Prostate gland (tissue), 2 donors: ENCODE measurements around the gene KRTAP10-10. TPM values are rescaled to one million over a fixed set of nuclear protein-coding genes. Genes with fewer than 3 reads are reported as not detected.
"Not testable (repeated sequence)": the region's sequence is repeated elsewhere in the genome, so short reads cannot be mapped to it uniquely, and the experiment has no call there.

ENCODE experiments used
- DNase-seq: peaks from one replicate; pipeline ENCODE4 v3.0.0-alpha.2; 2019; ENCODE audit warnings: low spot score
- H3K27ac ChIP-seq, 2 donors: fragments of 200-600 bp; sonication (generic); 2 replicates each; pipeline ENCODE4 v1.5.1; 2017 to 2019
- H3K27me3 ChIP-seq: fragments of 200-600 bp; sonication (generic); replicated peaks from 2 replicates; pipeline ENCODE4 v1.5.1; 2019; ENCODE audit not compliant: insufficient read depth
- H3K36me3 ChIP-seq, 2 donors: fragments of 200-600 bp; sonication (generic); 1 replicate in 1 of 2; 2 replicates in 1 of 2; pipeline versions ENCODE4 v1.5.1 to v1.8.1; 2017 to 2019
- H3K4me1 ChIP-seq: fragments of 200-600 bp; sonication (generic); replicated peaks from 2 replicates; pipeline ENCODE4 v1.5.1; 2019
- H3K4me3 ChIP-seq, 2 donors: fragments of 200-600 bp; sonication (generic); 2 replicates each; pipeline ENCODE4 v1.5.1; 2017 to 2019
- H3K9me3 ChIP-seq: fragments of 200-600 bp; sonication (generic); 2 replicates; pipeline ENCODE4 v1.5.1; 2017
- POLR2A ChIP-seq: fragments of 450-650 bp; IDR thresholded peaks from one replicate; pipeline ENCODE4 v1.6.1; 2016; ENCODE audit warnings: antibody characterized with exemption, mild to moderate bottlenecking
- POLR2AphosphoS5 ChIP-seq: sonication (generic); formaldehyde crosslinking; IDR thresholded peaks from one replicate; pipeline ENCODE4 v1.6.1; 2017; ENCODE audit warnings: antibody characterized with exemption
- WGBS: methylation state at CpG from one replicate; pipeline ENCODE4 v1.1.5; 2018; 5-methylcytosine and 5-hydroxymethylcytosine counted together
- intact Hi-C: fragments of 100-400 bp; cut with DNase I; formaldehyde crosslinking; loops from one replicate; pipeline ENCODE4 v1.14.2; 2022
- small RNA-seq, 2 donors: library from RNA; depleted of rRNA; stranded (forward); fragments of <200 nt; gene quantifications; one replicate each; pipeline ENCODE3, GENCODE V24; 2016
- total RNA-seq, 2 donors: library from RNA; depleted of rRNA; stranded (reverse); fragments of >200 nt; gene quantifications; one replicate each; pipeline ENCODE4 v1.1.0, GENCODE V29; 2016
- TF ChIP-seq, protein P1 (sequence below), 4 experiments: fragments of 200-600 bp in 2 of 4; fragments of 450-650 bp in 2 of 4; sonication (generic) in 2 of 4; IDR thresholded peaks; 1 replicate in 3 of 4; 2 replicates in 1 of 4; pipeline ENCODE4 v1.5.1; 2016 to 2019; ENCODE audit warnings: antibody characterized with exemption in 4 of 4, mild to moderate bottlenecking in 2 of 4, moderate library complexity in 2 of 4

KRTAP10-10 gene
- total RNA-seq, 2 donors from 2014 or later = not detected

DNA sequence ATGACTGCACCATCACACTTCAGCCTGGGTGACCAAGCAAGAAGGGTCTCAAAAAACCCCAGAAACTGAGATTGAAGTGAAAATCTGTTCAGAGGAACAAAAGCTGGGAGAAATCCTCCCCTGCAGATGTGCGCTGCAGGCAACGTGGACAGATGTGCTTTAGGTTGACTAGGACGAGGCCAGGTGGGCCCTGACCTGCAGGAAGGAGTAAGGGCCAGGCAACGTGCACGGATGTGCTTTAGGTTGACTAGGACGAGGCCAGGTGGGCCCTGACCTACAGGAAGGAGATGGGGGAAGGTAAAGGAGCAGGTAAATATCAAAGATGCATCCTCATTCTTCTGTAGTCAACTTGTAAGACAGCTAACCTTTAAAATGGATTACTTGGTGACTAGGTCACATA lies 47.3 kb downstream of the KRTAP10-10 start:
- no peaks in the 10 kb centered on the region for H3K36me3 ChIP-seq
- no peaks in the 10 kb centered on the region for H3K4me1 ChIP-seq
- no peaks in the 10 kb centered on the region for H3K9me3 ChIP-seq
- H3K27ac ChIP-seq = no peak overlapping the region
- WGBS = 70% methylated on average over 6 of the region's 6 CpGs
- H3K4me3 ChIP-seq = no peak overlapping the region
- H3K27me3 ChIP-seq = peaks cover 5% of the 10 kb centered on the region
- TF ChIP-seq POLR2A (no peak), POLR2AphosphoS5 (no peak)
- TF ChIP-seq, protein P1, sequence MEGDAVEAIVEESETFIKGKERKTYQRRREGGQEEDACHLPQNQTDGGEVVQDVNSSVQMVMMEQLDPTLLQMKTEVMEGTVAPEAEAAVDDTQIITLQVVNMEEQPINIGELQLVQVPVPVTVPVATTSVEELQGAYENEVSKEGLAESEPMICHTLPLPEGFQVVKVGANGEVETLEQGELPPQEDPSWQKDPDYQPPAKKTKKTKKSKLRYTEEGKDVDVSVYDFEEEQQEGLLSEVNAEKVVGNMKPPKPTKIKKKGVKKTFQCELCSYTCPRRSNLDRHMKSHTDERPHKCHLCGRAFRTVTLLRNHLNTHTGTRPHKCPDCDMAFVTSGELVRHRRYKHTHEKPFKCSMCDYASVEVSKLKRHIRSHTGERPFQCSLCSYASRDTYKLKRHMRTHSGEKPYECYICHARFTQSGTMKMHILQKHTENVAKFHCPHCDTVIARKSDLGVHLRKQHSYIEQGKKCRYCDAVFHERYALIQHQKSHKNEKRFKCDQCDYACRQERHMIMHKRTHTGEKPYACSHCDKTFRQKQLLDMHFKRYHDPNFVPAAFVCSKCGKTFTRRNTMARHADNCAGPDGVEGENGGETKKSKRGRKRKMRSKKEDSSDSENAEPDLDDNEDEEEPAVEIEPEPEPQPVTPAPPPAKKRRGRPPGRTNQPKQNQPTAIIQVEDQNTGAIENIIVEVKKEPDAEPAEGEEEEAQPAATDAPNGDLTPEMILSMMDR (IDR thresholded peaks at IDR 0.05) = no peak
- intact Hi-C loops = no loop called here
- DNase-seq = no peak

GRCh38 chr21:44685050-44685449 lies 47.9 kb downstream of the KRTAP10-10 start:
- H3K4me1 ChIP-seq, H3K9me3 ChIP-seq, H3K36me3 ChIP-seq, DNase-seq, H3K4me3 ChIP-seq, H3K27ac ChIP-seq, H3K27me3 ChIP-seq, intact Hi-C loops: not testable (repeated sequence)
- WGBS = 66% methylated on average over 6 of the region's 6 CpGs

- no peak overlapping the region for H3K4me3 ChIP-seq
- no peak for DNase-seq
- TF ChIP-seq POLR2A (no peak), POLR2AphosphoS5 (no peak)
- TF ChIP-seq, protein P1 (IDR thresholded peaks at IDR 0.05) = no peak
- H3K27ac ChIP-seq = no peak overlapping the region
- H3K27me3 ChIP-seq = peaks cover 5% of the 10 kb centered on the region
- 48% methylated on average over 12 of the region's 14 CpGs for WGBS
- H3K9me3 ChIP-seq = no peaks in the 10 kb centered on the region
- intact Hi-C loops = no loop called here
- H3K4me1 ChIP-seq = no peaks in the 10 kb centered on the region
- H3K36me3 ChIP-seq = no peaks in the 10 kb centered on the region
These were observed 49.0 kb downstream of the KRTAP10-10 start for GRCh38 chr21:44686000-44686781.

DNA sequence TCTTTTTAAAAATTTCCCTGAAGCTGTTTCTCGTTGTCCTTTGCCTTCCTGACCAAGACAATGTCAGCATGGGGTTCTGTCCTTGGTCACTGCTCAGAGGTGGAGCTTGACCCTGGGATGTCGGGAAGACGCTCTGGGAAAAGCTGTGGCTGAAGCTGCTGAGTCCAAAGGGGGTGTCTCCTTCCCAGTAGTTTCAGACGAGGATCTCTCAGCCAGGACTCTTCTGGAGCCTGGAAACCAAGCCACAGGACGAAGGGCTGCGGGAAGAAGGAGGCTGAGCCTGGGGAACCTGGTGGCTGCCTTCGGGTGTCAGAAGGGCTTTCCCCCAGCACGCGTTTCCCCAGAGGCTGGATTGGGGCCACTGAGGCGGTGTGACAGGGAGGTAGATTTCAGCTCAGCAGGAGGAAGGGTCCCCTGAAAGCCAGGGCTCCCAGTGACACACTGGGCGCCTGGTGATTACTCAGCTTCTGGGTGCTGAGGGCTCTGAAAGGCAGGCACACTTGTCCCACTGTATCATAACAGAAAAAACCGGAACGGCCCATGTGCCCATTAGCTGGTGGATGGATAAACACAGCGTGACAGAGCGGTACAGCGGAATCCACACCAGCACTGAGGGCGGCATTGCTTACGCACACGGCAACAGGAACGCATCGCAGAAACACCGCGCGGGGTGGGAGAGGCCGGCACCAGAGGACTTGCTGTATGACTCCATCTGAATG lies 49.8 kb downstream of the KRTAP10-10 start:
- peaks cover 5% of the 10 kb centered on the region for H3K27me3 ChIP-seq
- peak; percentile 3 for DNase-seq
- H3K4me3 ChIP-seq = no peak overlapping the region
- WGBS = 59% methylated on average over 25 of the region's 25 CpGs
- intact Hi-C loops = no loop called here
- H3K27ac ChIP-seq = no peak overlapping the region
- H3K36me3 ChIP-seq = no peaks in the 10 kb centered on the region
- no peak for TF ChIP-seq POLR2AphosphoS5
- TF ChIP-seq, protein P1 (IDR thresholded peaks at IDR 0.05) = no peak
- no peak for TF ChIP-seq POLR2A
- H3K9me3 ChIP-seq = no peaks in the 10 kb centered on the region
- H3K4me1 ChIP-seq = no peaks in the 10 kb centered on the region

GRCh38 chr21:44687671-44688070 lies 50.5 kb downstream of the KRTAP10-10 start:
- Histone ChIP-seq H3K4me3 (no peak overlapping the region), H3K27me3 (peaks cover 5% of the 10 kb centered on the region), H3K27ac (no peak overlapping the region), H3K9me3 (no peaks in the 10 kb centered on the region), H3K4me1 (no peaks in the 10 kb centered on the region), H3K36me3 (no peaks in the 10 kb centered on the region)
- TF ChIP-seq POLR2A (no peak), POLR2AphosphoS5 (no peak)
- TF ChIP-seq, protein P1 (IDR thresholded peaks at IDR 0.05) = no peak
- WGBS = 26% methylated on average over 11 of the region's 11 CpGs
- intact Hi-C loops = no loop called here
- no peak for DNase-seq

Small RNAs within 50 kb of the gene (small RNA-seq; reads per million reads assigned to genes)
- gene KRTAP12-6P = 0 reads per million in 2 donors

Other genes with a start within 250 kb of the KRTAP10-10 start
- 1 to 10 TPM; 1.6 to 7.1 TPM for gene LRRC3, start 181.8 kb upstream of the KRTAP10-10 start, total RNA-seq
- gene KRTAP10-1, start 97.2 kb upstream of the KRTAP10-10 start, total RNA-seq = not detected
- gene KRTAP10-2, start 85.9 kb upstream of the KRTAP10-10 start, total RNA-seq = not detected
- gene KRTAP10-3, start 78.6 kb upstream of the KRTAP10-10 start, total RNA-seq = not detected
- gene KRTAP10-4, start 63.6 kb upstream of the KRTAP10-10 start, total RNA-seq = not detected
- gene KRTAP10-5, start 56.8 kb upstream of the KRTAP10-10 start, total RNA-seq = not detected
- gene KRTAP10-6, start 44.9 kb upstream of the KRTAP10-10 start, total RNA-seq = not detected
- gene KRTAP10-7, start 36.8 kb upstream of the KRTAP10-10 start, total RNA-seq = not detected
- gene KRTAP10-8, start 25.3 kb upstream of the KRTAP10-10 start, total RNA-seq = not detected
- gene KRTAP10-9, start 10.3 kb upstream of the KRTAP10-10 start, total RNA-seq = not detected
- not detected for gene KRTAP10-11, start 9.1 kb downstream of the KRTAP10-10 start, total RNA-seq
- not detected for gene KRTAP12-4, start 17.3 kb downstream of the KRTAP10-10 start, total RNA-seq
- gene KRTAP12-3, start 20.6 kb downstream of the KRTAP10-10 start, total RNA-seq = not detected
- gene KRTAP12-2, start 29.6 kb downstream of the KRTAP10-10 start, total RNA-seq = not detected
- not detected for gene KRTAP12-1, start 44.8 kb downstream of the KRTAP10-10 start, total RNA-seq
- not detected for gene KRTAP10-12, start 59.8 kb downstream of the KRTAP10-10 start, total RNA-seq
- gene TSPEAR, start 74.2 kb downstream of the KRTAP10-10 start, total RNA-seq = under 1 TPM in 1 of 2 donors, not detected in 1; 0.85 TPM
- gene UBE2G2, start 164.5 kb downstream of the KRTAP10-10 start, total RNA-seq = 10 to 100 TPM; 46.9 to 75.7 TPM
- gene SUMO3, start 180.7 kb downstream of the KRTAP10-10 start, total RNA-seq = 10 to 100 TPM; 78.3 to 92.2 TPM
- gene PTTG1IP, start 236.3 kb downstream of the KRTAP10-10 start, total RNA-seq = 100 to 1,000 TPM; 216 to 244 TPM